D341Med (cell line): ENCODE data around the gene PFDN6.
"Not testable (repeated sequence)": the region's sequence is repeated elsewhere in the genome, so short reads cannot be mapped to it uniquely, and the experiment has no call there.

Experiments used
- DNase-seq: peaks from one replicate; pipeline ENCODE4 v3.0.0; 2012; ENCODE audit warnings: low spot score

PFDN6 gene

GRCh38 chr6:33288921-33289783 lies at the start of gene PFDN6, which contains the start of gene WDR46:
Gene PFDN6 (plus strand): TSS chr6:33289601. CDS start chr6:33289857, 256 bp downstream.
Gene WDR46 (minus strand): TSS chr6:33289239. CDS start chr6:33289170, 69 bp downstream.
- peak; percentile 89 for DNase-seq

- no peak for DNase-seq
These were observed 47.4 kb upstream of the PFDN6 start for GRCh38 chr6:33241968-33242367.

GRCh38 chr6:33243476-33243875 lies 45.9 kb upstream of the PFDN6 start:
- no peak for DNase-seq

- peak; percentile 85 for DNase-seq
These were observed 41.3 kb upstream of the PFDN6 start for GRCh38 chr6:33247977-33248642.

- DNase-seq: peak; percentile 41
These were observed 40.8 kb upstream of the PFDN6 start for GRCh38 chr6:33248643-33248931.

- DNase-seq: peak; percentile 93
These were observed 40.3 kb upstream of the PFDN6 start for GRCh38 chr6:33248932-33249731.

GRCh38 chr6:33249732-33250630 lies 39.4 kb upstream of the PFDN6 start:
- DNase-seq: peak; percentile 62

- no peak for DNase-seq
These were observed 38.7 kb upstream of the PFDN6 start for GRCh38 chr6:33250731-33251130.

GRCh38 chr6:33251395-33252012 lies 37.9 kb upstream of the PFDN6 start:
- DNase-seq: no peak

- DNase-seq: no peak
These were observed 36.6 kb upstream of the PFDN6 start for GRCh38 chr6:33252759-33253158.

- DNase-seq: no peak
These were observed 34.8 kb upstream of the PFDN6 start for GRCh38 chr6:33254591-33254990.

GRCh38 chr6:33259032-33259431 lies 30.4 kb upstream of the PFDN6 start:
- DNase-seq: no peak

- DNase-seq: not testable (repeated sequence)
These were observed 26.9 kb upstream of the PFDN6 start for GRCh38 chr6:33262490-33262889.

- DNase-seq: no peak
These were observed 25.4 kb upstream of the PFDN6 start for GRCh38 chr6:33264015-33264414.

- no peak for DNase-seq
These were observed 18.3 kb upstream of the PFDN6 start for GRCh38 chr6:33271117-33271467.

GRCh38 chr6:33271468-33272274 lies 17.7 kb upstream of the PFDN6 start, which contains the start of the genes RPS18 and VPS52:
Gene RPS18 (plus strand): TSS chr6:33272075. CDS start chr6:33272120, 45 bp downstream.
Gene VPS52 (minus strand): TSS chr6:33271876. CDS start chr6:33271675, 201 bp downstream.
- peak; percentile 88 for DNase-seq

- no peak for DNase-seq
These were observed 16.9 kb upstream of the PFDN6 start for GRCh38 chr6:33272275-33273128.

- DNase-seq: no peak
These were observed 16.1 kb upstream of the PFDN6 start for GRCh38 chr6:33273129-33273923.
